ENCODE data around the gene SP3. TPM values are rescaled to one million over a fixed set of nuclear protein-coding genes. Genes with fewer than 3 reads are reported as not detected.

Gene SP3
- total RNA-seq, 4 donors from 2014 or later = 41.9 to 101 (median 81.6) TPM

GRCh38 chr2:173880561-173880960 is 84.6 kb downstream of the SP3 start:
- Histone ChIP-seq H3K4me1 (no peaks in the 10 kb centered on the region), H3K27me3 (no peaks in the 10 kb centered on the region), H3K9me3 (no peaks in the 10 kb centered on the region), H3K4me3 (no peak overlapping the region), H3K36me3 (no peaks in the 10 kb centered on the region), H3K27ac (no peak overlapping the region)
- intact Hi-C loops (cut with DNase I; ENCODE audit: low total_unique reads) = no loop called here
- 87 to 93% methylated on average over 5 to 6 of the region's 6 CpGs for WGBS, 2 donors (ENCODE audit: low coverage in 1 of 2)
- no peak for DNase-seq
- in situ Hi-C loops (cut with MboI; ENCODE audit: low pct_ligation_motif_present in 1 of 4, low pct_unique_long_range_greater_than_20kb in 1 of 4, low sequenced_read_pairs in 3 of 4) = loop anchor here in 1 of 4 donors (25.0 kb wide), 1 partner anchor 157 kb away; no protein-coding TSS in a partner anchor
- no peak for TF ChIP-seq CTCF (IDR thresholded peaks at IDR 0.05)
- no peak for TF ChIP-seq EP300 (IDR thresholded peaks at IDR 0.05; ENCODE audit: low read depth)
- TF ChIP-seq POLR2A (IDR thresholded peaks at IDR 0.05) = no peak
- no peak for TF ChIP-seq POLR2AphosphoS5 (IDR thresholded peaks at IDR 0.05)

- Histone ChIP-seq H3K36me3 (no peaks in the 10 kb centered on the region), H3K9me3 (no peaks in the 10 kb centered on the region), H3K27ac (no peak overlapping the region), H3K27me3 (no peaks in the 10 kb centered on the region), H3K4me1 (no peaks in the 10 kb centered on the region), H3K4me3 (no peak overlapping the region)
- DNase-seq = no peak
- WGBS, 2 donors (ENCODE audit: low coverage in 1 of 2) = 80 to 93% methylated on average over 1 to 9 of the region's 9 CpGs
- in situ Hi-C loops (cut with MboI; ENCODE audit: low pct_ligation_motif_present in 1 of 4, low pct_unique_long_range_greater_than_20kb in 1 of 4, low sequenced_read_pairs in 3 of 4) = loop anchor here in 1 of 4 donors (25.0 kb wide), 1 partner anchor 160 kb away; no protein-coding TSS in a partner anchor
- intact Hi-C loops (cut with DNase I; ENCODE audit: low total_unique reads) = no loop called here
- no peak for TF ChIP-seq EP300 (IDR thresholded peaks at IDR 0.05; ENCODE audit: low read depth)
- TF ChIP-seq POLR2A (IDR thresholded peaks at IDR 0.05) = no peak
- no peak for TF ChIP-seq CTCF (IDR thresholded peaks at IDR 0.05)
- no peak for TF ChIP-seq POLR2AphosphoS5 (IDR thresholded peaks at IDR 0.05)
These were observed 88.2 kb downstream of the SP3 start for GRCh38 chr2:173876833-173877413.

- in situ Hi-C loops (cut with MboI; ENCODE audit: low pct_ligation_motif_present in 1 of 4, low pct_unique_long_range_greater_than_20kb in 1 of 4, low sequenced_read_pairs in 3 of 4) = loop anchor here in 1 of 4 donors (25.0 kb wide), 1 partner anchor 162 kb away; no protein-coding TSS in a partner anchor
- DNase-seq = no peak
- no peaks in the 10 kb centered on the region for H3K36me3 ChIP-seq
- H3K4me3 ChIP-seq = no peak overlapping the region
- H3K9me3 ChIP-seq = no peaks in the 10 kb centered on the region
- no peaks in the 10 kb centered on the region for H3K4me1 ChIP-seq
- no peaks in the 10 kb centered on the region for H3K27me3 ChIP-seq
- H3K27ac ChIP-seq = no peak overlapping the region
- intact Hi-C loops (cut with DNase I; ENCODE audit: low total_unique reads) = no loop called here
- TF ChIP-seq EP300 (IDR thresholded peaks at IDR 0.05; ENCODE audit: low read depth) (no peak), CTCF (IDR thresholded peaks at IDR 0.05) (no peak), POLR2AphosphoS5 (IDR thresholded peaks at IDR 0.05) (no peak), POLR2A (IDR thresholded peaks at IDR 0.05) (no peak)
- 80 to 100% methylated on average over 1 of the region's 1 CpG for WGBS, 2 donors (ENCODE audit: low coverage in 1 of 2)
These were observed 90.3 kb downstream of the SP3 start for GRCh38 chr2:173874894-173875237.

- no peaks in the 10 kb centered on the region for H3K36me3 ChIP-seq
- H3K27ac ChIP-seq = no peak overlapping the region
- in situ Hi-C loops (cut with MboI; ENCODE audit: low pct_ligation_motif_present in 1 of 4, low pct_unique_long_range_greater_than_20kb in 1 of 4, low sequenced_read_pairs in 3 of 4) (no loop called here), intact Hi-C loops (cut with DNase I; ENCODE audit: low total_unique reads) (no loop called here)
- DNase-seq = no peak
- no peaks in the 10 kb centered on the region for H3K27me3 ChIP-seq
- WGBS, 2 donors (ENCODE audit: low coverage in 1 of 2) = 79 to 81% methylated on average over 5 to 13 of the region's 13 CpGs
- H3K4me3 ChIP-seq = no peak overlapping the region
- no peaks in the 10 kb centered on the region for H3K9me3 ChIP-seq
- H3K4me1 ChIP-seq = no peaks in the 10 kb centered on the region
- no peak for TF ChIP-seq POLR2AphosphoS5 (IDR thresholded peaks at IDR 0.05)
- no peak for TF ChIP-seq POLR2A (IDR thresholded peaks at IDR 0.05)
- no peak for TF ChIP-seq CTCF (IDR thresholded peaks at IDR 0.05)
- no peak for TF ChIP-seq EP300 (IDR thresholded peaks at IDR 0.05; ENCODE audit: low read depth)
These were observed 90.9 kb downstream of the SP3 start for GRCh38 chr2:173874003-173874893.

All from transverse colon (tissue), 4 donors.